CD4-positive, alpha-beta T cell (primary cell): ENCODE data around the gene FNBP1L. TPM values are rescaled to one million over a fixed set of nuclear protein-coding genes. Genes with fewer than 3 reads are reported as not detected.

ENCODE experiments used
- ATAC-seq: fragments of 200-7000 bp; cut with Tn5 transposase; one replicate; pipeline ENCODE4 v1.10.0; 2022; ENCODE audit warnings: mild to moderate bottlenecking; ENCODE audit not compliant: poor library complexity
- CTCF ChIA-PET: fragments of 350-600 bp; sonication (Branson Sonifier 250); formaldehyde crosslinking; loops from one replicate; lab custom pipeline; 2021; ENCODE audit warnings: antibody characterized with exemption, inconsistent platforms; lab: Charles Lee
- POLR2A ChIA-PET: fragments of 350-600 bp; sonication (Branson Sonifier 250); formaldehyde crosslinking; loops from one replicate; lab custom pipeline; 2021; ENCODE audit warnings: antibody characterized with exemption, inconsistent platforms; lab: Charles Lee
- DNase-seq, 14 experiments: peaks; one replicate each; pipeline ENCODE4 v3.0.0-alpha.2; 2013 to 2020; ENCODE audit warnings: mixed read lengths in 2 of 14
- H3K27ac ChIP-seq, 2 donors: one replicate each; pipeline versions ENCODE4 v1.5.1 to v1.7.0; 2013; ENCODE audit warnings: low read length in 2 of 2, low read depth in 1 of 2, mild to moderate bottlenecking in 1 of 2
- H3K27me3 ChIP-seq, 2 experiments: 1 replicate in 1 of 2; 2 replicates in 1 of 2; pipeline versions ENCODE4 v1.6.1 to v1.7.0; 2013; ENCODE audit warnings: low read length in 2 of 2, control low read depth in 1 of 2, mild to moderate bottlenecking in 1 of 2, moderate library complexity in 1 of 2; ENCODE audit not compliant: insufficient read depth in 2 of 2, control insufficient read depth in 1 of 2
- H3K36me3 ChIP-seq: one replicate; pipeline ENCODE4 v1.6.1; 2013; ENCODE audit warnings: low read length, control low read depth; ENCODE audit not compliant: insufficient read depth
- H3K4me1 ChIP-seq: one replicate; pipeline ENCODE4 v1.6.1; 2013; ENCODE audit warnings: low read length, control low read depth; ENCODE audit not compliant: insufficient read depth
- H3K4me3 ChIP-seq: one replicate; pipeline ENCODE4 v1.5.1; 2013; ENCODE audit warnings: mild to moderate bottlenecking, low read length, moderate library complexity
- H3K9me3 ChIP-seq, 2 experiments: 1 replicate in 1 of 2; 2 replicates in 1 of 2; pipeline versions ENCODE4 v1.6.1 to v1.7.0; 2013; ENCODE audit warnings: low read length in 2 of 2, mild to moderate bottlenecking in 2 of 2, control low read depth in 1 of 2, moderate library complexity in 1 of 2; ENCODE audit not compliant: control insufficient read depth in 1 of 2, insufficient read depth in 1 of 2
- H3K27ac Mint-ChIP-seq: one replicate; pipeline ENCODE4 v1.8.0; 2020; ENCODE audit warnings: mixed read lengths
- H3K27me3 Mint-ChIP-seq: one replicate; pipeline ENCODE4 v1.8.0; 2021; ENCODE audit warnings: mixed read lengths
- H3K36me3 Mint-ChIP-seq: one replicate; pipeline ENCODE4 v1.8.0; 2021; ENCODE audit warnings: low read depth, mixed read lengths
- H3K4me1 Mint-ChIP-seq: one replicate; pipeline ENCODE4 v1.8.0; 2021; ENCODE audit warnings: low read depth, mixed read lengths
- H3K4me3 Mint-ChIP-seq: one replicate; pipeline ENCODE4 v1.8.0; 2020; ENCODE audit warnings: mild to moderate bottlenecking, mixed read lengths
- H3K9me3 Mint-ChIP-seq: one replicate; pipeline ENCODE4 v1.8.0; 2020; ENCODE audit warnings: mixed read lengths
- intact Hi-C, 2 experiments: fragments of 100-400 bp; cut with DNase I in 1 of 2; cut with micrococcal nuclease in 1 of 2; formaldehyde crosslinking; loops; one replicate each; pipeline versions ENCODE4 v1.15.1 to v1.9.0; 2023 to 2025; cut with DNase I, micrococcal nuclease
- total RNA-seq, 174 experiments: library from RNA in 2 of 174; stranded (reverse) in 2 of 174; gene quantifications; one replicate each; pipeline ENCODE4 v1.2.3 and lab custom pipeline; 2021 to 2026
- TF ChIP-seq, protein P1 (sequence below): fragments of 200-600 bp; IDR thresholded peaks from one replicate; pipeline ENCODE4 v1.8.0; 2022; ENCODE audit warnings: antibody characterized with exemption, mild to moderate bottlenecking

The FNBP1L gene
- total RNA-seq, 2 experiments from 2014 or later, result 1.1 TPM

DNA sequence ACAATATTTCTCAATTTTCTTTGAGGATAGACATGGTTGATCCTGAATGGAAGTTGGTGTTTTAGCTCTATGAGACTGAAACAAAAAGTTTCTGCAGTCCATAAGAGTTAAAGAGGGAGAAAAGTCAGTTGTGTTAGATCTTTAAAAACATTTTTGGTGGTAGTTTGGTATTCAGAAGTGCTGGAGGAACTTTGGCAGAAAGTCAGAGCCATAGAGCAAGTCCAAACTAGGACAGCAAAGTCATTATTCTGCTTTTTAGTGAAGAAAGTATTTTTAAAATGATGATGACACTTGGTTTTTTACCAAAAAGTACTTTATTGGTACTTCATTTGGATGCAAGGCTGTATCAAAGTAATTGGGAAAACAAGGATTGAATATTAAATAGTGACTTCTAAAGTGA is 41.8 kb downstream of the FNBP1L start:
- no peak overlapping the region for H3K27ac Mint-ChIP-seq
- H3K9me3 Mint-ChIP-seq, result no peaks in the 10 kb centered on the region
- Histone ChIP-seq H3K4me3 (no peak overlapping the region), H3K27me3 (no peaks in the 10 kb centered on the region), H3K9me3 (no peaks in the 10 kb centered on the region), H3K4me1 (no peaks in the 10 kb centered on the region), H3K36me3 (no peaks in the 10 kb centered on the region), H3K27ac (no peak overlapping the region)
- DNase-seq, result no peak
- intact Hi-C loops, result no loop called here
- no peaks in the 10 kb centered on the region for H3K36me3 Mint-ChIP-seq
- no peak overlapping the region for H3K4me3 Mint-ChIP-seq
- no peaks in the 10 kb centered on the region for H3K4me1 Mint-ChIP-seq
- ChIA-PET CTCF (no interaction called here), POLR2A (no interaction called here)
- H3K27me3 Mint-ChIP-seq, result no peaks in the 10 kb centered on the region
- ATAC-seq, result no peak
- TF ChIP-seq, protein P1, sequence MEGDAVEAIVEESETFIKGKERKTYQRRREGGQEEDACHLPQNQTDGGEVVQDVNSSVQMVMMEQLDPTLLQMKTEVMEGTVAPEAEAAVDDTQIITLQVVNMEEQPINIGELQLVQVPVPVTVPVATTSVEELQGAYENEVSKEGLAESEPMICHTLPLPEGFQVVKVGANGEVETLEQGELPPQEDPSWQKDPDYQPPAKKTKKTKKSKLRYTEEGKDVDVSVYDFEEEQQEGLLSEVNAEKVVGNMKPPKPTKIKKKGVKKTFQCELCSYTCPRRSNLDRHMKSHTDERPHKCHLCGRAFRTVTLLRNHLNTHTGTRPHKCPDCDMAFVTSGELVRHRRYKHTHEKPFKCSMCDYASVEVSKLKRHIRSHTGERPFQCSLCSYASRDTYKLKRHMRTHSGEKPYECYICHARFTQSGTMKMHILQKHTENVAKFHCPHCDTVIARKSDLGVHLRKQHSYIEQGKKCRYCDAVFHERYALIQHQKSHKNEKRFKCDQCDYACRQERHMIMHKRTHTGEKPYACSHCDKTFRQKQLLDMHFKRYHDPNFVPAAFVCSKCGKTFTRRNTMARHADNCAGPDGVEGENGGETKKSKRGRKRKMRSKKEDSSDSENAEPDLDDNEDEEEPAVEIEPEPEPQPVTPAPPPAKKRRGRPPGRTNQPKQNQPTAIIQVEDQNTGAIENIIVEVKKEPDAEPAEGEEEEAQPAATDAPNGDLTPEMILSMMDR, result no peak

DNA sequence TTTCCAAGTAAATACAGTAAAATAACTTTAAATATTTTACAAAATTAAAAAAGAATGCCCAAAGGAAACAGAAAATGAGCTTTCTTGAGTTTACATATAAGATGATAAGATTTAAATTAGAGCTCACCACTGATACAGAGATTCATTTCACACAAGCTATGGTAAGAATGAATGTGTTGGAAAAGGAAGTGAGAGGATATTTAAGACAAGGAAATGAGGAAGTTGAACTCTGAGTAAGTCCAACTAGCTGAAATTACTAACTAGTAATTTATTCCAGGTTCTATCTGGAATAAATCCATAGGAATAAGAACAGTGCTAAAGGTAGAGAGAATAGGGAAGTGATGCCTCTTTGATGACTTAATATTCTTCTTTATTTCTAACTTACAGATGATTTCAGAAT is 42.4 kb downstream of the FNBP1L start:
- H3K9me3 Mint-ChIP-seq, result no peaks in the 10 kb centered on the region
- no peaks in the 10 kb centered on the region for H3K9me3 ChIP-seq
- no peaks in the 10 kb centered on the region for H3K27me3 Mint-ChIP-seq
- H3K36me3 Mint-ChIP-seq, result no peaks in the 10 kb centered on the region
- H3K4me1 Mint-ChIP-seq, result no peaks in the 10 kb centered on the region
- no peak overlapping the region for H3K27ac Mint-ChIP-seq
- H3K4me3 Mint-ChIP-seq, result no peak overlapping the region
- H3K4me3 ChIP-seq, result no peak overlapping the region
- CTCF ChIA-PET, result no interaction called here
- no peak overlapping the region for H3K27ac ChIP-seq
- intact Hi-C loops, result no loop called here
- DNase-seq, result no peak
- TF ChIP-seq, protein P1, result no peak
- H3K27me3 ChIP-seq, result no peaks in the 10 kb centered on the region
- POLR2A ChIA-PET, result no interaction called here
- H3K36me3 ChIP-seq, result no peaks in the 10 kb centered on the region
- no peaks in the 10 kb centered on the region for H3K4me1 ChIP-seq
- no peak for ATAC-seq

DNA sequence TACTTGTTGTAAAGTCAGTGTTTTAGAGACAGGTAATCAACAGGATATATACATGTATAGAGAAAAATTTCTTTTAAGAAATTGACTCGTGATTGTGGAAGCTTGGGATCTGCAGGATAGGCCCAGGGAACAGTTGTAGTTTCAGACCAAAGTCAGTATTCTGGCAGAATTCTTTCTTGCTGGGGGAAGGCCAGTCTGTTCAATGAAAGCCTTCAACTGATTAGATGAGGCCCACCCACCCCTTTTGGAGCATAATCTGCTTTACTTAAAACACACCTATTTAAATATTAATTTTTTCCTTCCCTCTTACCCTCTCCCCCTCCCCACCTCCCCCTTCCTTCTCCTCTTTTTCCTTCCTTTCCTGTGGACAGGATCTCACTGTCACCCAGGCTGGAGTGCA is 48.0 kb downstream of the FNBP1L start:
- POLR2A ChIA-PET, result no interaction called here
- no peaks in the 10 kb centered on the region for H3K36me3 ChIP-seq
- no peak overlapping the region for H3K27ac ChIP-seq
- H3K9me3 Mint-ChIP-seq, result no peaks in the 10 kb centered on the region
- TF ChIP-seq, protein P1, result no peak
- no peaks in the 10 kb centered on the region for H3K27me3 ChIP-seq
- CTCF ChIA-PET, result no interaction called here
- no peaks in the 10 kb centered on the region for H3K36me3 Mint-ChIP-seq
- intact Hi-C loops, result no loop called here
- no peak for ATAC-seq
- H3K27me3 Mint-ChIP-seq, result no peaks in the 10 kb centered on the region
- no peak overlapping the region for H3K4me3 Mint-ChIP-seq
- no peaks in the 10 kb centered on the region for H3K4me1 Mint-ChIP-seq
- H3K4me3 ChIP-seq, result no peak overlapping the region
- no peaks in the 10 kb centered on the region for H3K9me3 ChIP-seq
- DNase-seq, result no peak
- H3K27ac Mint-ChIP-seq, result no peak overlapping the region
- no peaks in the 10 kb centered on the region for H3K4me1 ChIP-seq
